OCI-LY1 (cell line): Measurements from ENCODE around the gene FCHO1.

Source experiments
- H2AFZ ChIP-seq: fragments of 200-600 bp; sonication (generic), shearing (Covaris generic); 2 replicates; pipeline ENCODE4 v1.6.0; 2014; ENCODE audit warnings: antibody characterized with exemption, mild to moderate bottlenecking, low read length
- H3F3A ChIP-seq: fragments of 200-600 bp; sonication (generic), shearing (Covaris generic); 2 replicates; pipeline ENCODE4 v1.6.0; 2014; ENCODE audit warnings: mild to moderate bottlenecking, antibody characterized with exemption, low read length, moderate library complexity; ENCODE audit not compliant: insufficient read depth
- H3K27ac ChIP-seq: fragments of 200-600 bp; sonication (generic); 2 replicates; pipeline ENCODE4 v1.5.1; 2014; ENCODE audit warnings: low read length, mixed run types, mild to moderate bottlenecking, low read depth; ENCODE audit not compliant: poor library complexity, severe bottlenecking
- H3K27me3 ChIP-seq: fragments of 200-600 bp; sonication (generic); 2 replicates; pipeline ENCODE4 v1.6.0; 2014; ENCODE audit warnings: antibody characterized with exemption, mild to moderate bottlenecking, low read length, moderate library complexity; ENCODE audit not compliant: insufficient read depth
- H3K36me3 ChIP-seq: fragments of 200-600 bp; sonication (generic); 2 replicates; pipeline ENCODE4 v1.6.1; 2014; ENCODE audit warnings: mild to moderate bottlenecking, antibody characterized with exemption, low read length, moderate library complexity, mixed read lengths; ENCODE audit not compliant: insufficient read depth
- H3K4me1 ChIP-seq: fragments of 200-600 bp; sonication (generic); 2 replicates; pipeline ENCODE4 v1.5.1; 2014; ENCODE audit warnings: mild to moderate bottlenecking, low read length, moderate library complexity; ENCODE audit not compliant: insufficient read depth, severe bottlenecking
- H3K4me2 ChIP-seq: fragments of 200-600 bp; sonication (generic), shearing (Covaris generic); 2 replicates; pipeline ENCODE4 v1.6.1; 2014; ENCODE audit warnings: low read length
- H3K4me3 ChIP-seq: fragments of 200-600 bp; sonication (generic); 2 replicates; pipeline ENCODE4 v1.5.1; 2014; ENCODE audit warnings: low read length, low read depth, mild to moderate bottlenecking, mixed read lengths; ENCODE audit not compliant: poor library complexity, severe bottlenecking
- H3K79me2 ChIP-seq: fragments of 200-600 bp; shearing (Covaris generic); 2 replicates; pipeline ENCODE4 v1.6.1; 2016; ENCODE audit warnings: mixed run types, low read length, mixed read lengths; ENCODE audit not compliant: insufficient read depth
- H3K9ac ChIP-seq: fragments of 200-600 bp; sonication (generic), shearing (Covaris generic); 2 replicates; pipeline ENCODE4 v1.6.1; 2014; ENCODE audit warnings: mild to moderate bottlenecking, low read length, mixed read lengths
- H3K9me2 ChIP-seq: fragments of 200-600 bp; sonication (generic), shearing (Covaris generic); 2 replicates; pipeline ENCODE4 v1.6.1; 2014; ENCODE audit warnings: low read depth, mild to moderate bottlenecking, low read length, mixed read lengths
- H3K9me3 ChIP-seq: fragments of 200-600 bp; shearing (Covaris generic); 2 replicates; pipeline ENCODE4 v1.6.1; 2014; ENCODE audit warnings: low read length, mixed read lengths
- H4K20me1 ChIP-seq: fragments of 200-600 bp; sonication (generic), shearing (Covaris generic); 2 replicates; pipeline ENCODE4 v1.6.0; 2016; ENCODE audit warnings: mild to moderate bottlenecking, low read length; ENCODE audit not compliant: insufficient read depth
- EZH2 ChIP-seq: fragments of 200-600 bp; sonication (generic), shearing (Covaris generic); IDR thresholded peaks from 2 replicates; pipeline ENCODE4 v1.8.0; 2017; ENCODE audit warnings: borderline replicate concordance, mixed run types, mild to moderate bottlenecking, antibody characterized with exemption, low read length, moderate library complexity, mixed read lengths
- TF ChIP-seq, protein P1 (sequence below): fragments of 200-600 bp; sonication (generic), shearing (Covaris generic); IDR thresholded peaks from 2 replicates; pipeline ENCODE4 v1.5.1; 2017; ENCODE audit warnings: mild to moderate bottlenecking, antibody characterized with exemption, low read length, moderate library complexity, mixed read lengths

FCHO1 gene

DNA sequence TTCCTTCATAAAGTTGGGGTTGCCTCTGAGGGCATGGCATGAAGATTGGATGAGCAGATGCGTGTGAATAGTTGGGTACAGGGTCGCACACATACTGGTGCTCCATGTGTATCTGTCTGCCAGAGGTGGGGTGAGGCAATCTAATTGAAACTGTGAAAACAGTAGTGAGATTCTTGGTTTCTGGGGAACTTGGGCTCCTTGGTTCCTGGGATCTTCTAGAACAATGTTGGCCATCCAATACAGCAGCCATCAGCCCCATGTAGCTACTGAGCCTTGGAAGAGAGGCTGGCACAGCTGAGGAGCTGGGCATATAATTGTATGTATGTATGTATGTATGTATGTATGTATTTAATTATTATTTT, 616 bp downstream of the FCHO1 start:
- Histone ChIP-seq H3K4me3 (peak overlapping the region; percentile 77), H3K9ac (peak overlapping the region; percentile 82), H3K4me2 (peak overlapping the region; percentile 96)

DNA sequence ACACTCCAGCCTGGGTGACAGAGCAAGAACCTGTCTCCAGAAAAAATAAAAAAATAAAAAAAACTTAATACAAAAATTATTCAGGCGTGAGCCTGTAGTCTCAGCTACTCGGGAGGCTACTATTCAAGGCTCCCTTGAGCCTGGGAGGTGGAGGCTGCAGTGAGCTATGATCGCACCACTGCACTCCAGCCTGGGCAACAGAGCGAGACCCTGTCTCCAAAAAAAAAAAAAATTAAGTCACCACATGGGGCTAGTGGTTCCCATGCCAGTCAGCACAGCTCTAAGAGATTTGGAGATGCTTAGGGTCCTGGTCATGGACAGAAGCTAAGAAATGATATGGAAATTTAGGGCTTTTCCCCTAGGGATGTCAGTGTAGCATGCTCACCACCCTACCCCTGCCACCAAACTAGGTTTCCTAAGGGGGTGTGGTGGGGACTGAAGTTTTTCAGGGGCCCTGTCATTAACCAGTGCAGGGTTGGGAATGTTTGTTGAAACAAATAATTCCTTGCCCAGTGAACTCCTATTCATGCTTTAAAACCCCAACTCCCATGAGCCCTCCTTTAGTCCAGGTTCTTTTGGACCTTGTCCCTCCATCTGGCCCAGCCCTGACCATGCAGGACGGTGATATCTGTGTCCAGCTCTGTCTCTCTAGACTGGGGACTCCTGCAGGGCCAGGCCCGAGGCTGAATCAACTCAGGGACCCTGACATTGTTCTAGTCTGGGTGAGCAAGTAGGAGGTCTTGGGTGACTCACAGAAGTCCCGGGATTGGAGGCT, 1.8 kb downstream of the FCHO1 start:
- no peaks in the 10 kb centered on the region for H3K9me2 ChIP-seq
- no peak overlapping the region for H2AFZ ChIP-seq
- 0 out of 2 replicates have a peak, but pooled peaks cover 11% of the 10 kb centered on the region for H3K79me2 ChIP-seq
- peaks cover 82% of the 10 kb centered on the region for H3K4me1 ChIP-seq
- TF ChIP-seq, protein P1, sequence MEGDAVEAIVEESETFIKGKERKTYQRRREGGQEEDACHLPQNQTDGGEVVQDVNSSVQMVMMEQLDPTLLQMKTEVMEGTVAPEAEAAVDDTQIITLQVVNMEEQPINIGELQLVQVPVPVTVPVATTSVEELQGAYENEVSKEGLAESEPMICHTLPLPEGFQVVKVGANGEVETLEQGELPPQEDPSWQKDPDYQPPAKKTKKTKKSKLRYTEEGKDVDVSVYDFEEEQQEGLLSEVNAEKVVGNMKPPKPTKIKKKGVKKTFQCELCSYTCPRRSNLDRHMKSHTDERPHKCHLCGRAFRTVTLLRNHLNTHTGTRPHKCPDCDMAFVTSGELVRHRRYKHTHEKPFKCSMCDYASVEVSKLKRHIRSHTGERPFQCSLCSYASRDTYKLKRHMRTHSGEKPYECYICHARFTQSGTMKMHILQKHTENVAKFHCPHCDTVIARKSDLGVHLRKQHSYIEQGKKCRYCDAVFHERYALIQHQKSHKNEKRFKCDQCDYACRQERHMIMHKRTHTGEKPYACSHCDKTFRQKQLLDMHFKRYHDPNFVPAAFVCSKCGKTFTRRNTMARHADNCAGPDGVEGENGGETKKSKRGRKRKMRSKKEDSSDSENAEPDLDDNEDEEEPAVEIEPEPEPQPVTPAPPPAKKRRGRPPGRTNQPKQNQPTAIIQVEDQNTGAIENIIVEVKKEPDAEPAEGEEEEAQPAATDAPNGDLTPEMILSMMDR: no peak
- no peak for TF ChIP-seq EZH2
- no peaks in the 10 kb centered on the region; the same call in 1 of the 2 replicates for H3F3A ChIP-seq
- H4K20me1 ChIP-seq: no peaks in the 10 kb centered on the region
- H3K9ac ChIP-seq: no peak overlapping the region
- no peaks in the 10 kb centered on the region for H3K9me3 ChIP-seq
- H3K36me3 ChIP-seq: peaks cover 26% of the 10 kb centered on the region
- 0 out of 2 replicates have a peak overlapping the region, but pooled peaks have one; percentile 5 for H3K4me2 ChIP-seq
- no peaks in the 10 kb centered on the region for H3K27me3 ChIP-seq
- H3K27ac ChIP-seq: peak overlapping the region; percentile 95
- no peak overlapping the region for H3K4me3 ChIP-seq

More for the DNA sequence above, 616 bp downstream of the FCHO1 start:
- no peak overlapping the region for H2AFZ ChIP-seq
- H3K27ac ChIP-seq: peak overlapping the region; percentile 95
- H4K20me1 ChIP-seq: no peaks in the 10 kb centered on the region
- H3K9me2 ChIP-seq: no peaks in the 10 kb centered on the region
- H3K4me1 ChIP-seq: peaks cover 88% of the 10 kb centered on the region
- no peaks in the 10 kb centered on the region; the same call in 1 of the 2 replicates for H3F3A ChIP-seq
- TF ChIP-seq, protein P1: no peak
- TF ChIP-seq EZH2: no peak
- H3K27me3 ChIP-seq: no peaks in the 10 kb centered on the region
- 0 out of 2 replicates have a peak, but pooled peaks cover 13% of the 10 kb centered on the region for H3K79me2 ChIP-seq
- H3K9me3 ChIP-seq: no peaks in the 10 kb centered on the region
- H3K36me3 ChIP-seq: peaks cover 17% of the 10 kb centered on the region; the same call in 1 of the 2 replicates

DNA sequence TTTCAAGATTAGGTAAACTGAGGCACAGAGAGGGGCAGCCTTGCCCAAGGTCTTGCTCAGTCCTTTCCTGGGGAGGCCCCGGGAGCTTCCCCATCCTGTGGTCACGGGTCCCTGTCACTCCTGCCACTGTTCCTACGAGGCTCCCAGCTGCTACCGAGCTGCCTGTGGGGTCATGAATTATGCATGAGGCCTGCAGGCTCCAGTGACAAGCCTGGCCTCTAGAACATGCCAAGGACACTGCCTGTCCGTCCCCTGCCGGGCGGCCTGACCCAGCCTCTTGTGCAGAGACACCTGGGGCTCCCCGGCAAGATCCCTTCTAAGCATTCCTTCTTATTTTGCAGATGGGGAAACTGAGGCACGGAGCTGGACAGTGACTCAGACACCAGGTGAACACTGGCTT, 2.7 kb downstream of the FCHO1 start:
- H3K27ac ChIP-seq: peak overlapping the region; percentile 83
- H3K9me2 ChIP-seq: no peaks in the 10 kb centered on the region
- H3F3A ChIP-seq: no peaks in the 10 kb centered on the region; the same call in 1 of the 2 replicates
- H2AFZ ChIP-seq: no peak overlapping the region
- H3K4me3 ChIP-seq: no peak overlapping the region
- H3K36me3 ChIP-seq: peaks cover 35% of the 10 kb centered on the region
- no peak for TF ChIP-seq EZH2
- TF ChIP-seq, protein P1: no peak
- 0 out of 2 replicates have a peak overlapping the region, but pooled peaks have one; percentile 26 for H3K4me2 ChIP-seq
- H4K20me1 ChIP-seq: no peaks in the 10 kb centered on the region
- H3K9me3 ChIP-seq: no peaks in the 10 kb centered on the region
- no peak overlapping the region for H3K9ac ChIP-seq
- H3K27me3 ChIP-seq: no peaks in the 10 kb centered on the region
- H3K79me2 ChIP-seq: 0 out of 2 replicates have a peak, but pooled peaks cover 9% of the 10 kb centered on the region
- peaks cover 73% of the 10 kb centered on the region for H3K4me1 ChIP-seq
